GM20000 (cell line): ENCODE data around the gene WLS.

Experiments used
- DNase-seq: peaks from one replicate; pipeline ENCODE4 v3.0.0; 2012; ENCODE audit warnings: low spot score
- TF ChIP-seq, protein P1 (sequence below): IDR thresholded peaks from 2 replicates; pipeline ENCODE4 v1.5.1; 2012; ENCODE audit warnings: mild to moderate bottlenecking, control low read depth; ENCODE audit errors: extremely low read depth, missing control alignments

Gene WLS

DNA sequence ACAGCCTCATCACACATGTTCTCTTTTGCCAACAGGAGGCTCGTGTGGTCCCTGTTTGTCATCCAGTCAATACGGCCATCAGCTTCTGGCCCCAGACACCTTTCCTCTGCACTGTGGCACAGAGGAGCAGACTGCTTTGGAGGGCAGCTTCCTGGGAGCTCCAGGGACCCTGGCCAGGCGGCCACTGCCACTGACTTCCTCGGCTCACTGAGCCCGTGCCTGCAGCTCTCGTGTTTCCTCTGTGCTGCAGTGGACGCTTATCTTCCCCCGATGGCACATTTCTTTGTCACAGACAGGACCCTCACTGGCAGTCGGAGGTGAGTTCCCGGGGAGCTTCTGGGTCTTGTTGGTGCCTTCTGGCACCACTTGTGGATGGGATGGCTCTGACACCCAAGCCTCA lies 114.9 kb downstream of the WLS start:
- no peak for DNase-seq
- TF ChIP-seq, protein P1, sequence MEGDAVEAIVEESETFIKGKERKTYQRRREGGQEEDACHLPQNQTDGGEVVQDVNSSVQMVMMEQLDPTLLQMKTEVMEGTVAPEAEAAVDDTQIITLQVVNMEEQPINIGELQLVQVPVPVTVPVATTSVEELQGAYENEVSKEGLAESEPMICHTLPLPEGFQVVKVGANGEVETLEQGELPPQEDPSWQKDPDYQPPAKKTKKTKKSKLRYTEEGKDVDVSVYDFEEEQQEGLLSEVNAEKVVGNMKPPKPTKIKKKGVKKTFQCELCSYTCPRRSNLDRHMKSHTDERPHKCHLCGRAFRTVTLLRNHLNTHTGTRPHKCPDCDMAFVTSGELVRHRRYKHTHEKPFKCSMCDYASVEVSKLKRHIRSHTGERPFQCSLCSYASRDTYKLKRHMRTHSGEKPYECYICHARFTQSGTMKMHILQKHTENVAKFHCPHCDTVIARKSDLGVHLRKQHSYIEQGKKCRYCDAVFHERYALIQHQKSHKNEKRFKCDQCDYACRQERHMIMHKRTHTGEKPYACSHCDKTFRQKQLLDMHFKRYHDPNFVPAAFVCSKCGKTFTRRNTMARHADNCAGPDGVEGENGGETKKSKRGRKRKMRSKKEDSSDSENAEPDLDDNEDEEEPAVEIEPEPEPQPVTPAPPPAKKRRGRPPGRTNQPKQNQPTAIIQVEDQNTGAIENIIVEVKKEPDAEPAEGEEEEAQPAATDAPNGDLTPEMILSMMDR, result no peak

DNA sequence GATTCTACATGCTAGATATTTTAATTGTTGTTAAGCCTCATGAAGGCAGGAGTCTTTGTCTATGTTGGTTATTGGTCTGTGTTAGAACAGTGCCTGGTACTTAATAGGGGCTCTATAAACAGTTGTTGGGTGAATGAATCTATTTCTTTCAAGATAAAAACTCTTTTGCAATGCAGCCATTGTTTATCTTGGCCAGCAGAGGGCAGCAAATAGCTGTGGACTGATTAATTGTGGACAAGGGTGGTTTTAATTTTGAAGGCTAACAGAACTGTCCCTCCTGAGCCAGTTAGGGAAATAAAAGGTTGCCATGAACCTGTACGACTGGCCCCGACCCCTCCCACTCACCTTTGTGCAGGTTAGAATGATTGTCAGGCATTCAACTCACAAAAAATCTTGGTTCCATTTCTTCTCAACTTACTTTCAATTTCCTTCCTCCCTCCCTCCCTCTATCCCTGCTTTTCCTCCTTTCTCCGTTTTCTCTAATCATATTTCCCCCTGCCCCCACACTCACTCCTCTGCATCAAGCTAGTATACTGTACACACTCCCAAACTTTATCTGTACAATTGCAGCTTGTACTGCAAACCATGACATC lies 115.6 kb downstream of the WLS start:
- DNase-seq, result peak; percentile 41
- TF ChIP-seq, protein P1, result peak; percentile 62

GRCh38 chr1:68115308-68115707 lies 117.0 kb downstream of the WLS start:
- no peak for DNase-seq
- TF ChIP-seq, protein P1, result no peak

- no peak for DNase-seq
- TF ChIP-seq, protein P1, result no peak
Measured at GRCh38 chr1:68113966-68114365, 118.4 kb downstream of the WLS start.

DNA sequence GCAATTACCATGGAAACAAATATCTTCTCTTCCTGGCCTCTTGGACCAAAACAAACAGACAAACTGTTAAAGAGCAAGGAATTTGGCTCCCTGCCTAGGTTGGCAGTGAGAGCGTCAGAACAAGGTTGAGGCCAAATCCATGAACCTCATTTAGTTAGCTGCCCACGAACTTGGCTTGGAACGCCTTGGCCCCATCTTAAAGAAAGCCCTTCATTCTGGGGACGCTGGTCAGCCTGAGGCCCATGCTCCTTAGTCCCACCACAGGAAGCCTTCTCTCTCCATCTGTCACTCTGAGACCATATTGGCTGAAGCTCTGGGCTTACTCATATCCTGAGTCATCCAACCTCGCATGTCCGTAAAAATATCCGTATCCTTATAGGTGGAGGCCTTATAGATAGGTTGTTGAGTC lies 119.5 kb downstream of the WLS start:
- no peak for DNase-seq
- TF ChIP-seq, protein P1, result no peak

DNA sequence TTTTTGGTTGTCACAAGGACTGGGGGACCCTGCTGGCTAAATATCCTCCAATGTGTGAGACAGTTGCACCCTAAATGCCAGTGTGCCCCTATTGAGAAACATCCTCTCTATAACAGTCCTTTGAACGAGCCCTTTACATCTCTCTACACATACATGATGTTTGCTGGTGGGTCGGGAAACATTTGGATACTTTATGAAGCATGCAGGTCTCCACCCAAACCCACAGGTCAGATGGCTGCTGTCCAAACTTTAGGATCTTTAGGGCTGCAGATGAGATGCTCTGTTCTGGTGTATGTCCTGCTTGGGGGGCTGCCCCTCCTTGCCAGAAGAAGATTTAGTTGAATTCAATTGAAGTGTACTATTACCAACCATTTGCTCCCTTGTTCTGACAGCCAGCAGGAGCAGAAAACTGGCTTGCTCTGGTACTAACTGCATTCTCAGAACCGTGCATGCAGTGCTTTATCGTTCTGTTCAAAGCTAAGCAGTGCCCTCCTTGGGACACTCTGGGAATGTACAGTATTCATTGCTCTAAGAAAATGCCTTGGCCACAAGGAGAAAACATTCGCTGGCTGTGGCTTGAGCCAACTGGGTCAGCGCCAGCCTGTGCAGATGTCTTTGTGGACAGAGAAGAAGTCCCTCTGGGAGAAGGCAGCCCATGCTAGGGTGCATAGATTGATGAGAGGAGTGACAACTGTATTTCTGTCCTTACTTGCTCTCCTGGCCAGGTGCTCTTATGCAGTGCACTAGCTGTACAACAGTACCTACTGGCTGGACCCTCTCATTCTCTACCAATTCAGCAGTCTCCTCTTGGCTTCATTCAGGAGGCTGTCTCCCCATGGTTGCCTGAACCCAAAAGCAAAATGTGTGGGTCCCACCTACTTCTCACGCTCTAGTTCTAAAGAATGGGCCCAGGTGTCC lies 120.5 kb downstream of the WLS start:
- no peak for DNase-seq
- TF ChIP-seq, protein P1, result no peak

- TF ChIP-seq, protein P1, result no peak
- DNase-seq, result no peak
Measured at GRCh38 chr1:68107771-68108170, 124.6 kb downstream of the WLS start.
